Measurements from ENCODE around the gene MED23. TPM values are rescaled to one million over a fixed set of nuclear protein-coding genes. Genes with fewer than 3 reads are reported as not detected.

The MED23 gene
- total and polyA plus RNA-seq, 3 experiments from 2014 or later, result 15.6 to 36.4 (median 35.1) TPM

GRCh38 chr6:131645846-131646245 is 17.8 kb upstream of the MED23 start:
- no peaks in the 10 kb centered on the region for H3K36me3 ChIP-seq (ENCODE audit: insufficient read depth, low read length)
- H3K27ac ChIP-seq (ENCODE audit: low read depth, low read length), result peak overlapping the region; percentile 30
- Mint-ChIP-seq H3K27ac (no peak overlapping the region), H3K36me3 (no peaks in the 10 kb centered on the region), H3K4me3 (no peak overlapping the region), H3K27me3 (peaks cover 1 to 4% of the 10 kb centered on the region in 2 donors), H3K9me3 (no peaks in the 10 kb centered on the region), H3K4me1 (no peaks in the 10 kb centered on the region)
- no peaks in the 10 kb centered on the region for H3K9me3 ChIP-seq (ENCODE audit: low read length)
- H3K4me3 ChIP-seq (ENCODE audit: low read length), result no peak overlapping the region
- no peaks in the 10 kb centered on the region for H3K27me3 ChIP-seq (ENCODE audit: insufficient read depth, low read length, poor library complexity, severe bottlenecking)
- CTCF ChIA-PET, result interaction anchor here (1.4 kb wide), 1 partner anchor 18 kb away, joined by 4 read pairs; the partner anchor contains the start of gene MED23
- DNase-seq, result no peak
- POLR2A ChIA-PET, result no interaction called here
- H3K4me1 ChIP-seq (ENCODE audit: insufficient read depth, low read length), result no peaks in the 10 kb centered on the region

GRCh38 chr6:131644921-131645320 is 16.9 kb upstream of the MED23 start:
- no peak overlapping the region for H3K4me3 ChIP-seq (ENCODE audit: low read length)
- ChIA-PET POLR2A (no interaction called here), CTCF (interaction anchor here (1.4 kb wide), 1 partner anchor 17 kb away, joined by 4 read pairs; the partner anchor contains the start of gene MED23)
- no peaks in the 10 kb centered on the region for H3K9me3 Mint-ChIP-seq
- no peak for DNase-seq
- H3K4me1 ChIP-seq (ENCODE audit: insufficient read depth, low read length), result no peaks in the 10 kb centered on the region
- peaks cover 0 to 4% of the 10 kb centered on the region in 2 donors for H3K27me3 Mint-ChIP-seq
- H3K4me3 Mint-ChIP-seq, result no peak overlapping the region
- no peaks in the 10 kb centered on the region for H3K36me3 Mint-ChIP-seq
- no peaks in the 10 kb centered on the region for H3K27me3 ChIP-seq (ENCODE audit: insufficient read depth, low read length, poor library complexity, severe bottlenecking)
- H3K9me3 ChIP-seq (ENCODE audit: low read length), result no peaks in the 10 kb centered on the region
- H3K36me3 ChIP-seq (ENCODE audit: insufficient read depth, low read length), result no peaks in the 10 kb centered on the region
- no peak overlapping the region for H3K27ac ChIP-seq (ENCODE audit: low read depth, low read length)
- H3K4me1 Mint-ChIP-seq, result no peaks in the 10 kb centered on the region
- H3K27ac Mint-ChIP-seq, result no peak overlapping the region

DNA sequence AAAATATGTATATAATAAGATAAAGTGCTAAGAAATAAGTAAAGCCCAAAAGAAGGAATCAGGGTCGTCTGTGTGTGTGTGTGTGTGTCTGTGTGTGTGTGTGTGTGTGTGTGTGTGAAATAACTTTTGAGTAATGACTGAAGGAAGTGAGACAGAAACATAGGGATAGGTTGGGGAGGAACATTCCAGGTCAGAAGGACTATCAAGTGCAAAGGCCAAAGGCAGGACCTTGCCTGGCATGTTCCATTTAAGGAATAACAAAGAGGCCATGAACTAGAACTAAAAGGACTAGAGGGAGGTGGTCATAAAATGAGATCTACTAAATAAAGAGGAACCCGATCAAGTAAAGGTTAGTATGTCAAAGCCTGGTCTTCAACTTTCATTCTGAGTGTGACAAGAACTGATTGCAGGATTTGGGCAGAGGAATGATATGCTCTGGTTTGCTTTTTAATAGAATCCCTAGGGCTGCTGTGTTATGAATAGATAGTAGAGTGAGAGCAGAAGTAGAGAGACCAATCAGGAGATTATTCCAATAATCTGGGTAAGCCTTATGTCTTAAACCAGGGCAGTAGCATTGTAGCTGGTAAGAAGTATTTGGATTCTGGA is 15.9 kb upstream of the MED23 start:
- Histone ChIP-seq H3K27ac (ENCODE audit: low read depth, low read length) (no peak overlapping the region), H3K4me3 (ENCODE audit: low read length) (no peak overlapping the region), H3K27me3 (ENCODE audit: insufficient read depth, low read length, poor library complexity, severe bottlenecking) (no peaks in the 10 kb centered on the region), H3K9me3 (ENCODE audit: low read length) (no peaks in the 10 kb centered on the region), H3K36me3 (ENCODE audit: insufficient read depth, low read length) (no peaks in the 10 kb centered on the region), H3K4me1 (ENCODE audit: insufficient read depth, low read length) (no peaks in the 10 kb centered on the region)
- no peaks in the 10 kb centered on the region for H3K36me3 Mint-ChIP-seq
- H3K9me3 Mint-ChIP-seq, result no peaks in the 10 kb centered on the region
- no peak overlapping the region for H3K27ac Mint-ChIP-seq
- H3K27me3 Mint-ChIP-seq, result peaks cover 0 to 2% of the 10 kb centered on the region in 2 donors
- POLR2A ChIA-PET, result no interaction called here
- H3K4me1 Mint-ChIP-seq, result no peaks in the 10 kb centered on the region
- CTCF ChIA-PET, result no interaction called here
- H3K4me3 Mint-ChIP-seq, result no peak overlapping the region
- DNase-seq, result no peak

DNA sequence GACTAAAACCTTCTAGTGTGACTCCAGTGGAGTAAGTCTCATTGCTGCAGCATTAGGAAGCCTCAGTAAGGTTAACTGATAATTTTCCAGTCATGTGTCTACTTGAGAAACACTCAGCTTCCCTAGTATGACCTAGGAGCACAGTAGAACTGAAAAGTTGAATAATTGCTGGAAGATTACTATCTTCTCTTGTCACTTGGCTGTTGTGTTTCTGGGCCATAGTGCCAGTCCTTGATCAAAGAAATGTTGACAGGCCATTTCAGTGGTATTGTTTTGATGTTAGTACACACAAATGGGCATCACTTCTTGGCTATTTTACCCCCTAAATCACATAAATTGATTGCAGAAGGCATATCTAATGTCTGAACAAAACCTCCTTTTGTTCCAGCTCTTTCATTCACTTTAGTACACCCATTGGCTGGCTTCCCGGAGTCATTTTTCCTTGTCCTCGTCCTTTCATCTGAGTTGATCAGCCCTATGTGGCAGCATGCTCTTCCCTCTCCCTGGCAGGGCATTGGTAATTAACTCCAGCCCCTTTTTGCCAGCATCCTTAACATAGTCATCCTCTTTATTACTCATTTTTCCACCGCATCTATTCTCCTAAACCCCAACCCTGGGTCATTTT is 15.1 kb upstream of the MED23 start:
- Mint-ChIP-seq H3K27ac (no peak overlapping the region), H3K36me3 (peaks cover 0 to 2% (median 0%) of the 10 kb centered on the region in 3 donors), H3K27me3 (no peaks in the 10 kb centered on the region), H3K4me3 (no peak overlapping the region), H3K4me1 (no peaks in the 10 kb centered on the region), H3K9me3 (no peaks in the 10 kb centered on the region)
- no peaks in the 10 kb centered on the region for H3K27me3 ChIP-seq (ENCODE audit: insufficient read depth, low read length, poor library complexity, severe bottlenecking)
- ChIA-PET CTCF (no interaction called here), POLR2A (no interaction called here)
- H3K4me3 ChIP-seq (ENCODE audit: low read length), result no peak overlapping the region
- no peaks in the 10 kb centered on the region for H3K9me3 ChIP-seq (ENCODE audit: low read length)
- no peak overlapping the region for H3K27ac ChIP-seq (ENCODE audit: low read depth, low read length)
- H3K4me1 ChIP-seq (ENCODE audit: insufficient read depth, low read length), result no peaks in the 10 kb centered on the region
- DNase-seq, result no peak
- H3K36me3 ChIP-seq (ENCODE audit: insufficient read depth, low read length), result no peaks in the 10 kb centered on the region

GRCh38 chr6:131642565-131642964 is 14.5 kb upstream of the MED23 start:
- Mint-ChIP-seq H3K4me3 (no peak overlapping the region), H3K36me3 (peaks cover 0 to 5% (median 0%) of the 10 kb centered on the region in 3 donors), H3K9me3 (no peaks in the 10 kb centered on the region), H3K4me1 (no peaks in the 10 kb centered on the region), H3K27me3 (no peaks in the 10 kb centered on the region), H3K27ac (no peak overlapping the region)
- no peaks in the 10 kb centered on the region for H3K27me3 ChIP-seq (ENCODE audit: insufficient read depth, low read length, poor library complexity, severe bottlenecking)
- H3K4me3 ChIP-seq (ENCODE audit: low read length), result no peak overlapping the region
- no peak for DNase-seq
- no peaks in the 10 kb centered on the region for H3K4me1 ChIP-seq (ENCODE audit: insufficient read depth, low read length)
- no peaks in the 10 kb centered on the region for H3K9me3 ChIP-seq (ENCODE audit: low read length)
- peak overlapping the region; percentile 3 for H3K27ac ChIP-seq (ENCODE audit: low read depth, low read length)
- POLR2A ChIA-PET, result no interaction called here
- CTCF ChIA-PET, result no interaction called here
- no peaks in the 10 kb centered on the region for H3K36me3 ChIP-seq (ENCODE audit: insufficient read depth, low read length)

DNA sequence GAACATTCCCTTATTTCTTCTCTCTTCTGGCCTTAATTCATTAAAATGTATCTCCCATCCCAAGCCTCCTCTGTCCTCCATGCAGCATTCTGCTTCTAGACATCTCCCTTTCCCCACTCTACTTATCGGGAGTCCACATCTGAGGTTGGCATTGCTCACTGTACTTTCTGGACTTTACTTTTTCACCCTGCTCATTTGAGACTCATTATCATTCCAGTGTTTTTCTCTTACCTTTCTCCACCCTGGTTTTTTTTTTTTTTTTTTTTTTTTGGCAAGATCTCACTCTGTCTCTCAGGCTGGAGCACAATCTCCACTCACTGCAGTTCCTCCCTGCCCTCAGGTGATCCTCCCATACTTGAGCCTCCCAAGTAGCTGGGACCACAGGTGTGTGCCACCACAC is 13.5 kb upstream of the MED23 start:
- peak overlapping the region in 1 of 8 donors; percentile 13 for H3K27ac Mint-ChIP-seq
- DNase-seq, result no peak
- H3K9me3 Mint-ChIP-seq, result no peaks in the 10 kb centered on the region
- H3K27me3 Mint-ChIP-seq, result no peaks in the 10 kb centered on the region
- Histone ChIP-seq H3K4me1 (ENCODE audit: insufficient read depth, low read length) (no peaks in the 10 kb centered on the region), H3K9me3 (ENCODE audit: low read length) (no peaks in the 10 kb centered on the region), H3K4me3 (ENCODE audit: low read length) (no peak overlapping the region), H3K27me3 (ENCODE audit: insufficient read depth, low read length, poor library complexity, severe bottlenecking) (no peaks in the 10 kb centered on the region), H3K27ac (ENCODE audit: low read depth, low read length) (no peak overlapping the region), H3K36me3 (ENCODE audit: insufficient read depth, low read length) (no peaks in the 10 kb centered on the region)
- ChIA-PET CTCF (no interaction called here), POLR2A (no interaction called here)
- peaks cover 0 to 5% (median 0%) of the 10 kb centered on the region in 3 donors for H3K36me3 Mint-ChIP-seq
- H3K4me1 Mint-ChIP-seq, result no peaks in the 10 kb centered on the region
- no peak overlapping the region for H3K4me3 Mint-ChIP-seq

GRCh38 chr6:131640576-131640975 is 12.5 kb upstream of the MED23 start:
- H3K9me3 ChIP-seq (ENCODE audit: low read length), result no peaks in the 10 kb centered on the region
- H3K4me3 ChIP-seq (ENCODE audit: low read length), result no peak overlapping the region
- POLR2A ChIA-PET, result no interaction called here
- no peak for DNase-seq
- no peaks in the 10 kb centered on the region for H3K27me3 ChIP-seq (ENCODE audit: insufficient read depth, low read length, poor library complexity, severe bottlenecking)
- Mint-ChIP-seq H3K27ac (no peak overlapping the region), H3K9me3 (no peaks in the 10 kb centered on the region), H3K27me3 (no peaks in the 10 kb centered on the region), H3K36me3 (peaks cover 0 to 5% (median 0%) of the 10 kb centered on the region in 3 donors), H3K4me1 (no peaks in the 10 kb centered on the region), H3K4me3 (no peak overlapping the region)
- H3K4me1 ChIP-seq (ENCODE audit: insufficient read depth, low read length), result no peaks in the 10 kb centered on the region
- H3K36me3 ChIP-seq (ENCODE audit: insufficient read depth, low read length), result no peaks in the 10 kb centered on the region
- H3K27ac ChIP-seq (ENCODE audit: low read depth, low read length), result peak overlapping the region; percentile 48
- CTCF ChIA-PET, result interaction anchor here (5.7 kb wide), 1 partner anchor 13 kb away, joined by 41 read pairs; the partner anchor contains the start of gene MED23

DNA sequence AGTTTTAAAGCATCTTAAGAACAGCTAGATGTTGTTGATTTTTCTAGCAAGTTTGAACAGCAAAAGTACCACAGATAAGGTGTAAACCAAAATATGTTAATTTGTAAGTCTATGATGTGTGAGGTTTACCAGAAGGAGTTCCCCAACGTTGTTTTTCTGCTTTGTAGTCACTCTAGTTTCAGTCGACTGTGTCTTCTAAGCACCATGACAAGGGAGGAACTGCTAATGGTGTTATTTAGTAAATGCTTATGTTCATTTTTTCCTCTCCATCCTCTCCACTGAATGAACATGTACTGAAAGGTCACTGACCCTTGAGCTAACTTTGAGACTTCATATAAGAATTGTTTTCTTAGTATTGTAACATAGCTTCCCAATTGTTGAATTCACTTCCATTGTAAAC is 12.1 kb upstream of the MED23 start:
- H3K4me1 ChIP-seq (ENCODE audit: insufficient read depth, low read length), result no peaks in the 10 kb centered on the region
- H3K4me3 Mint-ChIP-seq, result no peak overlapping the region
- no peaks in the 10 kb centered on the region for H3K36me3 ChIP-seq (ENCODE audit: insufficient read depth, low read length)
- ChIA-PET CTCF (interaction anchor here (1.3 to 5.7 kb wide), 2 partner anchors 10 to 12 kb away, joined by 3 to 41 read pairs; partner anchors contain the start of gene MED23), POLR2A (no interaction called here)
- DNase-seq, result no peak
- H3K4me3 ChIP-seq (ENCODE audit: low read length), result no peak overlapping the region
- no peaks in the 10 kb centered on the region for H3K9me3 ChIP-seq (ENCODE audit: low read length)
- H3K36me3 Mint-ChIP-seq, result peaks cover 0 to 5% (median 0%) of the 10 kb centered on the region in 3 donors
- H3K4me1 Mint-ChIP-seq, result no peaks in the 10 kb centered on the region
- H3K9me3 Mint-ChIP-seq, result no peaks in the 10 kb centered on the region
- no peak overlapping the region for H3K27ac Mint-ChIP-seq
- peaks cover 0 to under 1% of the 10 kb centered on the region in 2 donors for H3K27me3 Mint-ChIP-seq
- no peaks in the 10 kb centered on the region for H3K27me3 ChIP-seq (ENCODE audit: insufficient read depth, low read length, poor library complexity, severe bottlenecking)
- H3K27ac ChIP-seq (ENCODE audit: low read depth, low read length), result peak overlapping the region; percentile 48

All from CD8-positive, alpha-beta memory T cell (primary cell).